IMR-90 (cell line): ENCODE results near the gene DENND2D.

Experiments
- CTCF ChIP-seq: conservative IDR thresholded peaks from 2 replicates; pipeline ENCODE4 v1.5.1; 2012; ENCODE audit warnings: mild to moderate bottlenecking, low read depth, low read length, improper control_type of control experiment
- POLR2A ChIP-seq: IDR thresholded peaks from 2 replicates; pipeline ENCODE4 v1.6.1; 2012; ENCODE audit warnings: mild to moderate bottlenecking, low read depth, low read length
- SMC3 ChIP-seq: fragments of 150-350 bp; IDR thresholded peaks from 2 replicates; pipeline ENCODE4 v1.6.1; 2016; ENCODE audit warnings: low read depth, mild to moderate bottlenecking, antibody characterized with exemption, low read length, moderate library complexity

GRCh38 chr1:111154021-111154999, 46.1 kb downstream of the DENND2D start:
- no peak for TF ChIP-seq CTCF
- TF ChIP-seq SMC3 = no peak
- no peak for TF ChIP-seq POLR2A
